HepG2 (cell line): Measurements from ENCODE around the gene RPL36AL. TPM values are rescaled to one million over a fixed set of nuclear protein-coding genes. Genes with fewer than 3 reads are reported as not detected.

Experiments used
- CEBPG ChIP-seq: IDR thresholded peaks from 2 replicates; pipeline ENCODE4 v1.6.1; 2016
- CHCHD3 ChIP-seq: sonication (generic); formaldehyde crosslinking; IDR thresholded peaks from 2 replicates; pipeline ENCODE4 v1.8.0; 2022; ENCODE audit warnings: mild to moderate bottlenecking, missing genetic modification reagents, moderate library complexity
- FOXO1 ChIP-seq: sonication (generic); formaldehyde crosslinking; IDR thresholded peaks from 2 replicates; pipeline ENCODE4 v1.4.0; 2020; ENCODE audit warnings: missing genetic modification reagents
- HMGXB4 ChIP-seq, 2 experiments: sonication (generic) in 1 of 2; formaldehyde crosslinking in 1 of 2; IDR thresholded peaks; 2 replicates each; pipeline versions ENCODE4 v1.4.0 to v1.6.1; 2018 to 2020; ENCODE audit warnings: missing genetic modification reagents in 2 of 2, borderline replicate concordance in 1 of 2, low read depth in 1 of 2, mild to moderate bottlenecking in 1 of 2, missing biosample characterization in 1 of 2
- MEIS1 ChIP-seq: sonication (generic); formaldehyde crosslinking; IDR thresholded peaks from 2 replicates; pipeline ENCODE4 v1.9.0; 2021; ENCODE audit warnings: mild to moderate bottlenecking, missing genetic modification reagents, moderate library complexity, borderline replicate concordance
- PRDM10 ChIP-seq: sonication (generic); formaldehyde crosslinking; IDR thresholded peaks from 2 replicates; pipeline ENCODE4 v1.4.0; 2020; ENCODE audit warnings: low read depth, missing genetic modification reagents
- REST ChIP-seq, 2 experiments: IDR thresholded peaks; 2 replicates each; pipeline ENCODE4 v1.6.1; 2011 to 2012; ENCODE audit warnings: low read length in 2 of 2, borderline replicate concordance in 1 of 2, low read depth in 1 of 2, mild to moderate bottlenecking in 1 of 2, moderate library complexity in 1 of 2
- RXRB ChIP-seq: IDR thresholded peaks from 2 replicates; pipeline ENCODE4 v1.6.1; 2016; ENCODE audit warnings: borderline replicate concordance, missing genetic modification reagents, missing compliant biosample characterization
- SIN3A ChIP-seq: IDR thresholded peaks from 2 replicates; pipeline ENCODE4 v1.6.1; 2011; ENCODE audit warnings: low read depth, mild to moderate bottlenecking, control low read depth, low read length, borderline replicate concordance
- SRF ChIP-seq: IDR thresholded peaks from 2 replicates; pipeline ENCODE4 v1.6.1; 2011; ENCODE audit warnings: mild to moderate bottlenecking, low read depth, low read length, moderate library complexity
- TAF1 ChIP-seq: sonication (generic); formaldehyde crosslinking; IDR thresholded peaks from 2 replicates; pipeline ENCODE4 v1.4.0; 2020; ENCODE audit warnings: missing genetic modification reagents
- ZBTB1 ChIP-seq: sonication (generic); formaldehyde crosslinking; IDR thresholded peaks from 2 replicates; pipeline ENCODE4 v1.4.0; 2020; ENCODE audit warnings: missing genetic modification reagents, borderline replicate concordance
- ZBTB25 ChIP-seq: IDR thresholded peaks from 2 replicates; pipeline ENCODE4 v1.6.1; 2018; ENCODE audit warnings: missing genetic modification reagents
- ZNF264 ChIP-seq: sonication (generic); formaldehyde crosslinking; IDR thresholded peaks from 2 replicates; pipeline ENCODE4 v1.4.0; 2020; ENCODE audit warnings: missing genetic modification reagents
- ZNF350 ChIP-seq: sonication (generic); formaldehyde crosslinking; IDR thresholded peaks from 2 replicates; pipeline ENCODE4 v1.4.0; 2020; ENCODE audit warnings: mild to moderate bottlenecking, low read depth, missing genetic modification reagents, borderline replicate concordance
- ZNF773 ChIP-seq: sonication (generic); formaldehyde crosslinking; IDR thresholded peaks from 2 replicates; pipeline ENCODE4 v1.4.0; 2020; ENCODE audit warnings: missing genetic modification reagents, borderline replicate concordance
- polyA plus RNA-seq, 8 experiments: library from polyadenylated mRNA; depleted of rRNA in 3 of 8; stranded (reverse) in 7 of 8; unstranded in 1 of 8; fragments of >200 nt; fragmentation: Illumina TruSeq in 4 of 8; extraction: Trizol in 4 of 8; gene quantifications; 2 replicates each; pipeline versions ENCODE4 v1.2.1 to v1.2.3, GENCODE V29; 2011 to 2016; ENCODE audit warnings: low read depth in 4 of 8, missing spikeins in 1 of 8, mixed read lengths in 1 of 8; ENCODE audit not compliant: insufficient read depth in 1 of 8
- total RNA-seq, 5 experiments: library from RNA; depleted of rRNA; stranded (reverse); fragments of >200 nt; fragmentation: Illumina TruSeq; extraction: Trizol; gene quantifications; 2 replicates each; pipeline ENCODE4 v1.2.3, GENCODE V29; 2016; ENCODE audit warnings: low read depth in 1 of 5

The RPL36AL gene
- total and polyA plus RNA-seq, 2 of the 13 experiments (the other 11 are each of a cell fraction or from before 2014, with no cell fraction given) = 90.0 to 294 TPM

GRCh38 chr14:49659526-49660455, 39.4 kb upstream of the RPL36AL start (continued):
- TF ChIP-seq ZNF350 (CRISPR knock-in tag) = no peak
- TF ChIP-seq ZNF773 = no peak
- peak; percentile 67; the same call in 1 of the 2 replicates for TF ChIP-seq RXRB (CRISPR knock-in tag)
- TF ChIP-seq SIN3A = no peak
- TF ChIP-seq ZNF264 (CRISPR knock-in tag) = no peak
- TF ChIP-seq TAF1 = no peak
- TF ChIP-seq SRF = no peak
- no peak for TF ChIP-seq CHCHD3 (CRISPR knock-in tag)
- TF ChIP-seq REST (IDR thresholded peaks at IDR 0.05; ENCODE audit: borderline replicate concordance in 1 of 2, low read depth in 1 of 2, low read length in 2 of 2) = no peak
- TF ChIP-seq FOXO1 = peak; percentile 22; the same call in 1 of the 2 replicates
- 0 out of 4 replicates have a peak, but pooled peaks of 1 of the 2 experiments have one; percentile 34 for TF ChIP-seq HMGXB4 (CRISPR knock-in tag; IDR thresholded peaks at IDR 0.05; ENCODE audit: borderline replicate concordance in 1 of 2, low read depth in 1 of 2)
- 0 out of 2 replicates have a peak, but pooled peaks have one; percentile 55 for TF ChIP-seq ZBTB25 (CRISPR knock-in tag)
- TF ChIP-seq ZBTB1 = no peak
- TF ChIP-seq PRDM10 = 0 out of 2 replicates have a peak, but pooled peaks have one; percentile 60
- peak; percentile 89 for TF ChIP-seq CEBPG (CRISPR knock-in tag)
- no peak for TF ChIP-seq MEIS1 (CRISPR knock-in tag)
